Trophoblast cell (in vitro differentiated cells and primary cell): ENCODE data around the gene IMMP2L.

Experiments
- DNase-seq, 2 donors: peaks; one replicate each; pipeline ENCODE4 v3.0.0-alpha.2; 2016
- H2AFZ ChIP-seq: 2 replicates; pipeline ENCODE4 v1.6.1; 2013; ENCODE audit warnings: low read length, moderate library complexity, mild to moderate bottlenecking; ENCODE audit not compliant: insufficient read depth, poor library complexity
- H2AK5ac ChIP-seq: 2 replicates; pipeline ENCODE4 v1.6.1; 2013; ENCODE audit warnings: mild to moderate bottlenecking, low read length
- H2BK120ac ChIP-seq: 2 replicates; pipeline ENCODE4 v1.6.1; 2013; ENCODE audit warnings: low read length, mild to moderate bottlenecking, moderate library complexity; ENCODE audit not compliant: insufficient read depth, poor library complexity
- H2BK12ac ChIP-seq: 2 replicates; pipeline ENCODE4 v1.6.1; 2013; ENCODE audit warnings: mild to moderate bottlenecking, low read length, moderate library complexity
- H2BK5ac ChIP-seq: 2 replicates; pipeline ENCODE4 v1.6.1; 2013; ENCODE audit warnings: low read length, low read depth, moderate library complexity, mild to moderate bottlenecking; ENCODE audit not compliant: poor library complexity
- H3K14ac ChIP-seq: 2 replicates; pipeline ENCODE4 v1.6.1; 2013; ENCODE audit warnings: mild to moderate bottlenecking, low read length
- H3K18ac ChIP-seq: 2 replicates; pipeline ENCODE4 v1.6.1; 2013; ENCODE audit warnings: mild to moderate bottlenecking, low read length
- H3K23ac ChIP-seq: 2 replicates; pipeline ENCODE4 v1.6.1; 2013; ENCODE audit warnings: low read length
- H3K27ac ChIP-seq: 2 replicates; pipeline ENCODE4 v1.5.1; 2013; ENCODE audit warnings: low read depth, mild to moderate bottlenecking, inconsistent platforms, low read length, moderate library complexity
- H3K27me3 ChIP-seq: 2 replicates; pipeline ENCODE4 v1.6.1; 2013; ENCODE audit warnings: inconsistent platforms, mild to moderate bottlenecking, low read length, moderate library complexity; ENCODE audit not compliant: insufficient read depth
- H3K36me3 ChIP-seq, 2 experiments: 1 replicate in 1 of 2; 2 replicates in 1 of 2; pipeline ENCODE4 v1.6.1; 2013; ENCODE audit warnings: low read length in 2 of 2, mild to moderate bottlenecking in 2 of 2, moderate library complexity in 1 of 2; ENCODE audit not compliant: insufficient read depth in 2 of 2, control insufficient read depth in 1 of 2
- H3K4ac ChIP-seq: 2 replicates; pipeline ENCODE4 v1.6.1; 2013; ENCODE audit warnings: low read depth, mild to moderate bottlenecking, low read length, moderate library complexity
- H3K4me1 ChIP-seq, 2 experiments: 1 replicate in 1 of 2; 2 replicates in 1 of 2; pipeline ENCODE4 v1.6.1; 2013; ENCODE audit warnings: low read length in 2 of 2, mild to moderate bottlenecking in 2 of 2, moderate library complexity in 1 of 2; ENCODE audit not compliant: insufficient read depth in 2 of 2, control insufficient read depth in 1 of 2
- H3K4me2 ChIP-seq: 2 replicates; pipeline ENCODE4 v1.6.1; 2013; ENCODE audit warnings: inconsistent platforms, mild to moderate bottlenecking, low read length, moderate library complexity
- H3K4me3 ChIP-seq: 2 replicates; pipeline ENCODE4 v1.5.1; 2013; ENCODE audit warnings: mild to moderate bottlenecking, low read depth, low read length, inconsistent platforms
- H3K79me1 ChIP-seq: one replicate; pipeline ENCODE4 v1.6.1; 2013; ENCODE audit warnings: low read length
- H3K79me2 ChIP-seq: 2 replicates; pipeline ENCODE4 v1.6.1; 2013; ENCODE audit warnings: low read length, mild to moderate bottlenecking; ENCODE audit not compliant: control insufficient read depth, insufficient read depth, poor library complexity
- H3K9ac ChIP-seq: 2 replicates; pipeline ENCODE4 v1.6.1; 2013; ENCODE audit warnings: mild to moderate bottlenecking, low read length
- H3K9me3 ChIP-seq: 2 replicates; pipeline ENCODE4 v1.6.1; 2013; ENCODE audit warnings: low read depth, mild to moderate bottlenecking, control low read depth, inconsistent platforms, low read length; ENCODE audit not compliant: insufficient read depth
- H4K12ac ChIP-seq: 2 replicates; pipeline ENCODE4 v1.6.1; 2013; ENCODE audit warnings: low read depth, mild to moderate bottlenecking, low read length, moderate library complexity
- H4K8ac ChIP-seq: 2 replicates; pipeline ENCODE4 v1.6.1; 2013; ENCODE audit warnings: low read depth, mild to moderate bottlenecking, low read length, moderate library complexity
- H4K91ac ChIP-seq: one replicate; pipeline ENCODE4 v1.6.1; 2013; ENCODE audit warnings: low read depth, mild to moderate bottlenecking, low read length, moderate library complexity
- WGBS: extraction: QIAGEN DNeasy Blood & Tissue Kit; methylation state at CpG from one replicate; pipeline ENCODE4 v1.1.7; 2013; ENCODE audit warnings: missing lambda C conversion rate; ENCODE audit not compliant: insufficient read length, insufficient coverage; ENCODE audit errors: extremely low coverage; 5-methylcytosine and 5-hydroxymethylcytosine counted together

The IMMP2L gene

DNA sequence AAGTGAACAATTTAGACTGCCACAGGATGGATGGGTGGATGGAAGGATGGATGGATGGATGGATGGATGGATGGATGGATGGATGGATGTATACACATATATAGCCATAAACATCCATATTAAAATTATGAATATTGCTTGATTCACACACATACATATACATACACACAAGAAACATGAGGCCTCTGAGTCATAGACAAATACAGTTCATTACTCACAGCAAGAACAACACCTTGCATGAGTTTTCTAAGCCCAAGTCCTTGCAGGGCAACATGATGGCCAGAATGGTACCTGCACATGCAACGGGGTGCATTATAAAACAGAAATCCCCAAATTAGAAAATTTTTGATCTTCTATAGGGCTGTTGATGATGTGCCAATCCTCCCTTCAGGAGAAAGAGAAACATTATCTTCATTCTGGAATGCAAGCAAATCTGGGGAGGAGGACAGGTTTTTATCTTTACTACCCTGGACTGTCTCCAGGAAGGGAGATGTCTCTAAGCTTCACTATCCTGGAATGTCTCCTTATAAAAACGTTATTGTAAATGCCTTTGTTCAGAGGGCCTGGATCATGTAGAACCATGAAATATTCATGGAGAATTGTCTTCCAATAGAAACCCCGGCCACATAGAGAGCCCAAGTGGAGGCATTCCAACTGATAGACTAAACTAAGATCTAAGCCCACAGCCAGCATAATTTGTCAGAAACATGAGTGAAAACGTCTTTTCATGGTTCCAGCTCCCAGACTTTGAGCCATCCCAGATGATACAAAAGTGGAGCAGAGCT lies 709.9 kb downstream of the IMMP2L start:
- no peak overlapping the region for H2BK5ac ChIP-seq
- no peak overlapping the region for H3K27ac ChIP-seq
- H4K8ac ChIP-seq: no peak overlapping the region
- no peak overlapping the region for H4K91ac ChIP-seq
- H3K23ac ChIP-seq: no peak overlapping the region
- H3K18ac ChIP-seq: no peak overlapping the region
- no peaks in the 10 kb centered on the region for H3K36me3 ChIP-seq
- no peaks in the 10 kb centered on the region for H3K9me3 ChIP-seq
- no CpG with 5 or more reads among the region's 4 CpGs for WGBS
- no peak overlapping the region for H3K9ac ChIP-seq
- no peak overlapping the region for H2BK120ac ChIP-seq
- H3K79me2 ChIP-seq: no peaks in the 10 kb centered on the region
- H2AFZ ChIP-seq: no peak overlapping the region
- no peak for DNase-seq
- H3K4me2 ChIP-seq: no peak overlapping the region
- no peaks in the 10 kb centered on the region for H3K79me1 ChIP-seq
- no peaks in the 10 kb centered on the region for H3K4me1 ChIP-seq
- no peak overlapping the region for H2BK12ac ChIP-seq
- no peak overlapping the region for H2AK5ac ChIP-seq
- H4K12ac ChIP-seq: no peak overlapping the region
- no peak overlapping the region for H3K4ac ChIP-seq
- H3K4me3 ChIP-seq: no peak overlapping the region
- H3K27me3 ChIP-seq: no peaks in the 10 kb centered on the region
- no peak overlapping the region for H3K14ac ChIP-seq

DNA sequence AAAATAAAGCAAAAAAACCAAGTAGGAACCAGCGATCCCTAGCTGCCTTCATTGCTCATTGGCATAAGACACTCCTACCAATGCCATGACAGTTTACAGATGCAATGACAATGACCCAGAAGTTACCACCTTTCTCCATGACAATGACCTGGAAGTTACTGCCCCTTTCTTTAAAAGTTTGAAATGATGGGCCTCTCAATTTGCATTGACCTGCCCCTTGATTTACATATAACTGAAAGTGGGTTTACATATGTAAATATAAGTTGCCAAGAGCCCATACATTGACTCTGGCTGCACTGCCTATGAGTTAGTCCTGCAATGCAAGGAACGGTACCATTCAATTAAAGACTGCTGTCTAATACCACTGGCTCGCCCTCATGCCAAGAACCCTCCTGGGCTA lies 712.1 kb downstream of the IMMP2L start:
- Histone ChIP-seq H3K79me2 (no peaks in the 10 kb centered on the region), H3K18ac (no peak overlapping the region), H2AFZ (no peak overlapping the region), H2BK12ac (no peak overlapping the region), H3K27ac (no peak overlapping the region), H4K91ac (no peak overlapping the region), H3K27me3 (no peaks in the 10 kb centered on the region), H3K4ac (no peak overlapping the region), H3K4me3 (no peak overlapping the region), H3K9ac (no peak overlapping the region), H3K23ac (no peak overlapping the region), H3K36me3 (no peaks in the 10 kb centered on the region), H4K12ac (no peak overlapping the region), H2AK5ac (no peak overlapping the region), H3K4me2 (no peak overlapping the region), H3K14ac (no peak overlapping the region), H2BK5ac (no peak overlapping the region), H2BK120ac (no peak overlapping the region), H3K4me1 (no peaks in the 10 kb centered on the region), H3K79me1 (no peaks in the 10 kb centered on the region), H3K9me3 (no peaks in the 10 kb centered on the region), H4K8ac (no peak overlapping the region)
- DNase-seq: no peak
- no CpG with 5 or more reads among the region's 3 CpGs for WGBS

DNA sequence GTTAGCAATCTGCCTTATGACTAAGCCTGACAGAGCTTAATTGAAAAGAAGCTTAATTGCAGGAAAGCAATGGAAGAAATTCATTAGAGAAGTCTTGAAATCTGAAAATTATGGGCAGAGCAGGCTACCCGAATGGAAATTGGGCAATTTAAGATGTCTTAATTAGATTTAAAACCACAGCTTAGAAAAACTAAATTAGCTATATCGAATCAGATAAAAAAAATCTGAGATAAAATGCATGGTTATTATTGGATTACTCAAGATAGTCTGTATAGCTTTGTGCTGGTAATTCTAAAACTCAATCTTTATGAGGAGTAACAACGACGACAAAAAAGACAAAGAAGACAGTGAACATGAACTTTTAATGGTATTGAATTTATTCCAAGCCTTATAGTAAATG lies 719.5 kb downstream of the IMMP2L start:
- H4K91ac ChIP-seq: no peak overlapping the region
- WGBS: no CpG with 5 or more reads among the region's 4 CpGs
- no peak overlapping the region for H2BK12ac ChIP-seq
- no peaks in the 10 kb centered on the region for H3K79me1 ChIP-seq
- no peak overlapping the region for H2BK120ac ChIP-seq
- H3K27me3 ChIP-seq: no peaks in the 10 kb centered on the region
- H3K36me3 ChIP-seq: no peaks in the 10 kb centered on the region
- H3K9me3 ChIP-seq: no peaks in the 10 kb centered on the region
- no peak overlapping the region for H3K4ac ChIP-seq
- H4K8ac ChIP-seq: no peak overlapping the region
- no peaks in the 10 kb centered on the region for H3K79me2 ChIP-seq
- H4K12ac ChIP-seq: no peak overlapping the region
- H3K23ac ChIP-seq: no peak overlapping the region
- H3K14ac ChIP-seq: no peak overlapping the region
- H2BK5ac ChIP-seq: no peak overlapping the region
- no peak overlapping the region for H3K27ac ChIP-seq
- H3K4me1 ChIP-seq: no peaks in the 10 kb centered on the region
- no peak overlapping the region for H2AFZ ChIP-seq
- no peak for DNase-seq
- no peak overlapping the region for H3K9ac ChIP-seq
- H3K4me3 ChIP-seq: no peak overlapping the region
- H3K18ac ChIP-seq: no peak overlapping the region
- no peak overlapping the region for H2AK5ac ChIP-seq
- H3K4me2 ChIP-seq: no peak overlapping the region

DNA sequence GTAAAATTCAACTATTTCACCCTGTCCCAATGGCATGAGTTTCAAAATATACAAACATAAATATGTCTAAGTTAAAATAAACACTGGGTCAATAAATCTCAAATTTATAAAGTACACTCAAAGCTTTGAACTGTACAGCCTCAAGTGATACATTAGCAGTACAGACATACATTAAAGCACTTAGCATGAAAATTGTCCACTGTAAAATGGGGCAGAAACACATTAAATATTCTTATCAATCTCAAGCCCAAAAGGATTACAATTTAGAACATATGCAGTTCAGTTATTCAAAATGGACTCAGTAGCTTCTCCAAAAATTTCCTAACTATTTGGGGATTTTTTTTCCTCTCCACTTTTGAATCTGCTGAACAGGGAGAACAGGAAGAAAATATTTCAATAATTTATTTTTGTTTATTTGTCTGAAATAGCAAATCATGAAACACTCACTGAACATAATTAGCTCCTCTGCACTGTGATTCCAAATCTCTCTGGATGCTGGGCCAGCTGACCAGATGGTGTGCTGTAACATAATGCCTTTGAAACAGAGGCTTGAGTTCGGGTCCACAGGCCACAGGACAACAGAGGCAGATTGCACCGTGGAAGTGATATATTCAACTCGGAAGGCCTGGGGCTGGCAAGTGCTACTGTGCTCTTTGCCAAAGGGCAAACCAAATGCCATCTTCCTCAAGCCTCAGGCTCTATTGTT lies 720.3 kb downstream of the IMMP2L start:
- no peaks in the 10 kb centered on the region for H3K79me2 ChIP-seq
- H2BK120ac ChIP-seq: no peak overlapping the region
- H2BK5ac ChIP-seq: no peak overlapping the region
- H3K9me3 ChIP-seq: no peaks in the 10 kb centered on the region
- no peak overlapping the region for H2BK12ac ChIP-seq
- no peak overlapping the region for H3K23ac ChIP-seq
- no peak overlapping the region for H4K8ac ChIP-seq
- H3K27ac ChIP-seq: no peak overlapping the region
- no peak for DNase-seq
- no peak overlapping the region for H2AFZ ChIP-seq
- H3K79me1 ChIP-seq: no peaks in the 10 kb centered on the region
- no peak overlapping the region for H2AK5ac ChIP-seq
- no CpG with 5 or more reads among the region's 3 CpGs for WGBS
- no peaks in the 10 kb centered on the region for H3K36me3 ChIP-seq
- H3K9ac ChIP-seq: no peak overlapping the region
- no peak overlapping the region for H3K4me2 ChIP-seq
- H4K12ac ChIP-seq: no peak overlapping the region
- no peaks in the 10 kb centered on the region for H3K4me1 ChIP-seq
- H3K27me3 ChIP-seq: no peaks in the 10 kb centered on the region
- no peak overlapping the region for H3K18ac ChIP-seq
- no peak overlapping the region for H3K14ac ChIP-seq
- H3K4me3 ChIP-seq: no peak overlapping the region
- H4K91ac ChIP-seq: no peak overlapping the region
- no peak overlapping the region for H3K4ac ChIP-seq
